Measurements from ENCODE around the gene LGALSL.

The LGALSL gene

GRCh38 chr2:64453770-64454385 lies at the start of gene LGALSL:
TSS of gene LGALSL (plus strand) at chr2:64454162. CDS start at chr2:64454546, 384 bp downstream.
- peak; percentile 83 for DNase-seq (ENCODE audit: low spot score)

DNA sequence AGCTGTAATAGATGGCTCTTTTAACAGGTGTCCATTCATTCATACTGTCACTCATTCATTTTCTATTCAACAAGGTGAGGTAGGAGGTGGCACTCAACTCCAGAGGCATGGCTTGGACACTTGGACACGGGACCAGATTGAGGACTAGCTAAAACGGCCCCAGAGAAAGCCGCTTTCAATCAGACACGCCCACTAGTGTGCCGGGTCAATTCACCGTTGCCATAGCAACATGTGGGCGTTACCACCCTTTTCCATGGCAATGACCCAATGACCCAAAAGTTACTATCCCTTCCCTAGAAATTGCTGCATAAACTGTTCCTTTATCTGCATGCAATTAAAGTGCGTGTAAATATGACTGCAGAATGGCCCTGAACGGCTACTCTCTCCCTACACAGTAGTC lies 49.2 kb upstream of the LGALSL start:
- no peak for DNase-seq (ENCODE audit: low spot score)

GRCh38 chr2:64405581-64406406 lies 48.2 kb upstream of the LGALSL start:
- no peak for DNase-seq (ENCODE audit: low spot score)

GRCh38 chr2:64406407-64406774 lies 47.6 kb upstream of the LGALSL start:
- no peak for DNase-seq (ENCODE audit: low spot score)

- no peak for DNase-seq (ENCODE audit: low spot score)
These were observed 45.9 kb upstream of the LGALSL start for GRCh38 chr2:64408031-64408430.

DNA sequence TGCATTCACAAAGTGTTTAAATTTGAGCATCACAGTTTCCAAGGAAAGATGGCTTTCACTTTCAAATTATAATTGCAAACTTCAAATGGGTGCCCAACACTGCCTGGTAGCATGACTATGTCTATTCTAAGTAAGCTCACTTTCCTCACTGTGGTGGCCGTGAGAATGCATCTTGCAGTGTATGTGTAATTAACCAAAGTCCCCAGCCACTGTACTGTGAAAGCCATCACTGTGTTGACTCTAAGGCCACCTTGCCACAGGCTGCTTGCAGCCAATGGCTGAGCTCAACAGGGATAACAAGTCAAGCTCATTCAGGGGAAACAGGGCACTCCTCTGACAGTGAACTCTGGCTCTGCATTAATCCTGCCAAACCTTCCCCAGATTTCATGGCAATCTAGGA lies 43.3 kb upstream of the LGALSL start:
- DNase-seq (ENCODE audit: low spot score) = no peak

GRCh38 chr2:64412671-64413070 lies 41.3 kb upstream of the LGALSL start:
- DNase-seq (ENCODE audit: low spot score) = no peak

- DNase-seq (ENCODE audit: low spot score) = no peak
These were observed 39.1 kb upstream of the LGALSL start for GRCh38 chr2:64414736-64415435.

DNA sequence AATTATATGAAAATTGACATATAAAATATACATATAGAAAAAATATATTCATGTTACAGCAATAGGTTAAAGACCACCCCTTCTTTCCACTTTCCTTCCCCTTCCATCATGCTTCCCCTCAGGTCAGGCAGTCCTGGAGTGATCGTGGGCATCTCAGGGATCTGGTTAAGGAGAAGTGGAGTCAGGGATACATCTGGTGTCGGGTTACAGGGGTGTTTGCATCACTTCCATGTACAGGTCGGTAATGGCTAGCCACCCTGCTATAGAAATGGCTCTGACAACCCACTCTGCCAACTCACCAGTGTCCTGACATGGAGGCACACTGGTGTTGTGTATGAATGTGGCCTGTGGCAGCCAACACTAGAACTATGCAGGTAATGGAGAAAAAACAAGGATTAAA lies 36.3 kb upstream of the LGALSL start:
- DNase-seq (ENCODE audit: low spot score) = no peak

DNA sequence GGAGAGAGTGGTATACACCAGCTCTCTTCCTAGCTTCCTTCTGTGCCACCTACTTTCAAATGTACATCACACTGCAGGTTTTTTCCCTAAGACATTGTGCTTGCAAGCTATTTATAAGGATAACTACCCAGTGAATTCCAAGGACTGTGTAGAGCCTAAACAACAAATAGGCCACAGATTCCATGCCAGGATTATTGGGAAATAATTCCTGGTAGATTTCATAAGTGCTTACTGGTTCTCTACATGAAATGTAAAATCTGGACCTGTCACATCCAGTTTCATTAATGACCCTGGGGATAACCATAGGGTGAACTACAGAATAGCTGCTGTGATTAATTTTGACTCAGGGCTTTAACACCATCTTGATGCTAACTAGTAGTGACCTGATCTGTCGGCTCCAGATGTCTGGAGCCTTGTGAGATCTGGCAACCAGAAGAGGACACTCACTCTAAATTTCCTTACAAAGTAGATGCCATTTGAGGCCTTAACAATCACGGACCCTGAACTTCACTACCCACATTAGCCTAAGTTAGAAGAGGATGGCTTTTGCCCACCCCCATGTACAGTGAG lies 34.3 kb upstream of the LGALSL start:
- DNase-seq (ENCODE audit: low spot score) = no peak

- no peak for DNase-seq (ENCODE audit: low spot score)
These were observed 33.3 kb upstream of the LGALSL start for GRCh38 chr2:64420677-64421076.

GRCh38 chr2:64421201-64421600 lies 32.8 kb upstream of the LGALSL start:
- DNase-seq (ENCODE audit: low spot score) = no peak

DNA sequence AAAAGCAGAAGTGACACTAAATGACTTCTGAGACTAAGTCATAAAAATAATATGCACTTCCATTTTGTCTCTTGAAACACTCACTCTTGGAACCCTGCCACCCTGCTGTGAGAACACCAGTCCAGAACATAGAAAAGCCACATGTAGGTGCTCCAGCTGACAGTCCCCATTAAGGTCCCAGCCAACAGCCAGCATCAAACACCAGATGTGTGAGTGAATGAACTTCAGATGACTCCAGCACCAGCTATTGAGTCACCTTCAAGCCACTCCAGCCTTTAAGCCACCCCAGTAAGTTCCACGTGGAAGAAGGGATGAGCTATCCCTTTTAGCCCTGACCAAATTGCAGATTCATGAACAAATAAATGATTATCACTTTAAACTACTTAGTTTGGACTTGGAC lies 31.5 kb upstream of the LGALSL start:
- DNase-seq (ENCODE audit: low spot score) = no peak

DNA sequence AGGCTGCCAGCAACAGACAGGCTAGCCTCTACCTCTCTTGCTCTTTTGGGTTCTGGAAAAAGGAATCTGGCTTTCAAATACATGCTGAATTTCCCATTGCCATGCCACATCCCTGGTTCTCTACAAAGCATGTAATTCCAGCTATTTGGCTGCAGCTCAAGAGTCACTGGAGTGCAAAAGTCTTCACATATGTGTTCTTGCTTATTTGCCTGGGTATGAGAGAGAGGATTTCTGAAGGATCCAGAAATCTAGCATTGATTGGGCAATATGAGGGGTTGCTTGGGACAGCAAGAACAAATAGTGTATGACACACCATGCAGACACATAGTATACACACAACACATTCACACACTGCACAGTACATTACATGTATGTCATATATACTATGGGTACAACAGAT lies 30.7 kb upstream of the LGALSL start:
- no peak for DNase-seq (ENCODE audit: low spot score)

DNA sequence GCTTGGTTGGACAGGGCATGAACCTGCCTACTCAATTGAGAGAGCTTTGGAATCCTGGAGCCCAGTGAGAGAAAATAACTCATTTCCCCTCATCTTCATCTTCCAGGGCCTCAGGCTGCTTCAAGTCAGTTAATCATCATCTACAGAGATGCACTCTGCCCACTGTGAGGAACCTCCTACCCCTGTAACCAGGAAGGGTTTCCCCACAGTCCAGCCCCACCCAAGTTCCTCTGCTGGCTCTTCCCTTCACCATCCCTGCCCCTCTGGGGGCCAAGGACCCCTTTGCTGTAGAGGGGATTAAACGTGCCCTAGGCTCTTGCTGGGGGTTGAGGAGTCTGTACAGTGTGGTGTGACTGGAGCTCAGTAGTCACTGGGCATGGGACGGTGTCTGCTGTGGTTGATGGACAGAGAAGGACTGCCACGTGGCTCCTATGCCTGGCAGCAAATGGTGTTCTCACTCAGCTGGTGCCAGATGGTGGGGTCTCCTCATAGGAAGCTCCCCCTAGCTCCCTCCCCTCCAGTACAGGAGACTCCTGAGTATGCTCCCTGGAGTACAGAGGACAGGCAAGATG lies 29.5 kb upstream of the LGALSL start:
- no peak for DNase-seq (ENCODE audit: low spot score)

GRCh38 chr2:64426183-64426952 lies 27.6 kb upstream of the LGALSL start:
- DNase-seq (ENCODE audit: low spot score) = no peak

- DNase-seq (ENCODE audit: low spot score) = no peak
These were observed 19.8 kb upstream of the LGALSL start for GRCh38 chr2:64434039-64434657.

GRCh38 chr2:64437883-64438282 lies 16.1 kb upstream of the LGALSL start:
- no peak for DNase-seq (ENCODE audit: low spot score)

DNA sequence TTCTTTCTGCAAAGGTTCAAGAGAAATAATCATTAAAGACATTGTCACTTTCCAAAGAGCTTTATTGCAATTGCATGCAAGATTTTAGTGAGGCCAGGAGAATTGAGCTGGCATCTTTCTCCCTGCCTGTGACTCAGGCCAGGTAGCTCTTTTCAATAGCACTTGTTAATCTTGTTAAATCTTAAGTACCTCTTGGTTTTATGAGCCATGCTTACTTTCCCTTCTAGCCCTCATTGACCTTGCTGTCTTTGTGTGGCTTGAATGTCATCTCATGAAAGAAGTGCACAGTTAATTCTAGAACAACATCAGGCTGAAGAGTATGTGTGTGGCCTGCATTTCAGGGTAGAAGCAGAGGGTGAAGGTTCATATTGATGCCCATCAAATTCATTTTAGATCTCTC lies 14.8 kb upstream of the LGALSL start:
- no peak for DNase-seq (ENCODE audit: low spot score)

DNA sequence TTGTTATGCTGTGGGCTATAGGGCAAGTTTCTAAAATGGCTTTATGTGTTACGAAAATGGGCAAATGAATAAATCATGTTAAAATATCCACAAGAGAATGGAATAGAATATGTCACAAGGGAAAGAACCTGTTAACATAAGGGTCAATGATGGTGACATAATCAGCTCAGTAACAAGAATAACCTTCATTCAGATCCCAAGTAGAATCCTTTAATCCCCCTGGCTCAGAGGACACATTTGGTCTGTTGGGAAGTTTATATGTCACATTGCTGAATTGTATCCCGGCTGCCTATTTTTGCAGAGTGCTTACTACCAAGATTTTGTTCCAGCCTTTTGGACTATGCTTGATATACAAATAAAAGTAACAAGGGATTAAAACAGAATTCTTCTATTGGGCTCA lies 13.1 kb upstream of the LGALSL start:
- DNase-seq (ENCODE audit: low spot score) = no peak

DNA sequence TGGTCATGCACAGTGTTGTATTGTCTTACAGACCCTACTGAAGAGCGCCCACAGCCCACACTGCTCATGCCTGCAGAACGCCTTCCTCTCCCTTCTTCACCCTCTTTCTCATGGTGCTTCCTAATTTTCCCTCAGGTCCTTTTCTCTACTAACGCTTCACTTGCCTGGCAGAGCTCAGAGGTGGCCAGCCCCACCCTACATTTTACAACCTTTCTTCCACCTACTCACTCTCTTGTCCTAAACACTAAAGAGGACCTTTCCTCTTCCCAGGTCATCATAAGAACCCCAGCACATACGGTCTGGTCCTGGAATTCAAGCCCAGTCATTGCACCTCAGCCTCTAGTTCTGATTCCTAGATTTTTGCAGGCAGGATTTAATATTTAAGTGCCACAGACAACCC lies 11.7 kb upstream of the LGALSL start:
- DNase-seq (ENCODE audit: low spot score) = no peak
